Inferior parietal cortex (tissue), 1 donor: ENCODE results near the gene MAP3K13.

ENCODE experiments used
- DNase-seq: peaks from one replicate; pipeline ENCODE4 v3.0.0-alpha.2; 2016; ENCODE audit errors: extremely low spot score

MAP3K13 gene, protein sequence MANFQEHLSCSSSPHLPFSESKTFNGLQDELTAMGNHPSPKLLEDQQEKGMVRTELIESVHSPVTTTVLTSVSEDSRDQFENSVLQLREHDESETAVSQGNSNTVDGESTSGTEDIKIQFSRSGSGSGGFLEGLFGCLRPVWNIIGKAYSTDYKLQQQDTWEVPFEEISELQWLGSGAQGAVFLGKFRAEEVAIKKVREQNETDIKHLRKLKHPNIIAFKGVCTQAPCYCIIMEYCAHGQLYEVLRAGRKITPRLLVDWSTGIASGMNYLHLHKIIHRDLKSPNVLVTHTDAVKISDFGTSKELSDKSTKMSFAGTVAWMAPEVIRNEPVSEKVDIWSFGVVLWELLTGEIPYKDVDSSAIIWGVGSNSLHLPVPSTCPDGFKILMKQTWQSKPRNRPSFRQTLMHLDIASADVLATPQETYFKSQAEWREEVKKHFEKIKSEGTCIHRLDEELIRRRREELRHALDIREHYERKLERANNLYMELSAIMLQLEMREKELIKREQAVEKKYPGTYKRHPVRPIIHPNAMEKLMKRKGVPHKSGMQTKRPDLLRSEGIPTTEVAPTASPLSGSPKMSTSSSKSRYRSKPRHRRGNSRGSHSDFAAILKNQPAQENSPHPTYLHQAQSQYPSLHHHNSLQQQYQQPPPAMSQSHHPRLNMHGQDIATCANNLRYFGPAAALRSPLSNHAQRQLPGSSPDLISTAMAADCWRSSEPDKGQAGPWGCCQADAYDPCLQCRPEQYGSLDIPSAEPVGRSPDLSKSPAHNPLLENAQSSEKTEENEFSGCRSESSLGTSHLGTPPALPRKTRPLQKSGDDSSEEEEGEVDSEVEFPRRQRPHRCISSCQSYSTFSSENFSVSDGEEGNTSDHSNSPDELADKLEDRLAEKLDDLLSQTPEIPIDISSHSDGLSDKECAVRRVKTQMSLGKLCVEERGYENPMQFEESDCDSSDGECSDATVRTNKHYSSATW

DNA sequence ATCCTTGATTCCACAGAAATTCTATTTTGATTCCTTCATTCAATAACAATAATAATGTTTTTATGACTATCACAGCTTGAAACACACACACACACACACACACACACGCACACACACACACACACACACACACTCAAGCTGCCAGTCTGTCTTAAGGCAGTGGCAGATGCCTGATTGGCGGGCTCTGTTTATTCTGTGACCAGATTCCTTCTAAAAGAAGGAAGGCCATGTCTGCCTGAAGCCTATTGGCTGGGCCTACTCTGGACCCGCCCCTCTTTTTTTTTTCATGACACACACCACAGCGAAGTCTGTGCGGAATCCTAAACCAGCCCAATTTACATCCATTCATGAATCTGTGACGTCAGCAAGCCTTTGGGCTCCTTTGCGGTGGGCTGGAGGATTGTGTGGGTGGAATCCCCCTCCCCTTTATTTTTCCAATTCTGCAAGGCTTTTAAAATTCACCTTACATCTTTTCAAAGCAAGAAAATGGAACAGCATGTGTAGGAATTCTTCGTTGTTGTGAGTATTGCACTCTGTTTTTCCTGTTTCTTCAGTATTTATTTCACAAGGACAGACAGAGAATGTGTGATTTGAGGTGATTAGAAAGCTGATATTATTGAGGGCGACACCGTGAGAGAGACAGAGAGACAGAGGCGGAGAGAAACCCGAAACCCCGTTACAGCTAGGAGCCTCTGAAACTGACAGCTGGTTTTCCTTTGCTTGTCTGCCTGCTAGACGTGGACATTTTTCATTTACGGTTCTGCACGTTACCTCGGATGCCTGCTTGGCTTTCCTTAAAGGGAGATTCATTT is at the start of gene MAP3K13:
Gene MAP3K13, plus strand, starts transcription at position 287 of the 812 bp plus-strand sequence. CDS start 65,446 bp downstream, outside the sequence.
- DNase-seq: peak; percentile 89

DNA sequence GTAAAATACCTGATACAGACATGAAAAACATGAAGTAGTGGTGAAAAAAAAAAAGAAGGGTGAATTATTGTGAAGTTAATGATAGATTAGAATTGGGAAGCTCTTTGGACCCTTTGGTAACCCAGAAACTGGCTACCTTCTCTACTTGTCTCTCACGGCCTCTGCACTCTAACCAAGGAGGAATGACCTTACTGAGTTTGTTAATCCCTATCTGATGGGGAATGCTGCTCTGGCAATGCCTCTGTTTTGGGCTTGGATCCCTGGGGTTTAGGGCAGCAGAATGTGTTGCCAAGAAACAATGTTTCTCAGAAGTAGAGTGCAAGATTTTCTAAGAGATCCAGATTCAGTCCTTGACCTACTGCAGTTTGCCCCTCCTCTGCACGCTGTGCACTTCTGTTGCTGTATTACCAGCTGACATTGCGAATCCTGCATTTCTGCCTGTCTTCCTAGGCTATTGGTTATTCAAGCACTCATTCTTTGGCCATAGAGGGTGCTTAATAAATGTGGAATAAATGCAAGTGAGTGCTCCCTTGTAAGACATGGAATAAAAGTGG is 49.2 kb upstream of the MAP3K13 start:
- no peak for DNase-seq

- DNase-seq: no peak
Measured at GRCh38 chr3:185316740-185317412, 46.1 kb upstream of the MAP3K13 start.

GRCh38 chr3:185317674-185318073 is 45.3 kb upstream of the MAP3K13 start:
- no peak for DNase-seq

GRCh38 chr3:185318141-185318540 is 44.8 kb upstream of the MAP3K13 start:
- DNase-seq: no peak

- no peak for DNase-seq
Measured at GRCh38 chr3:185319801-185320200, 43.1 kb upstream of the MAP3K13 start.

DNA sequence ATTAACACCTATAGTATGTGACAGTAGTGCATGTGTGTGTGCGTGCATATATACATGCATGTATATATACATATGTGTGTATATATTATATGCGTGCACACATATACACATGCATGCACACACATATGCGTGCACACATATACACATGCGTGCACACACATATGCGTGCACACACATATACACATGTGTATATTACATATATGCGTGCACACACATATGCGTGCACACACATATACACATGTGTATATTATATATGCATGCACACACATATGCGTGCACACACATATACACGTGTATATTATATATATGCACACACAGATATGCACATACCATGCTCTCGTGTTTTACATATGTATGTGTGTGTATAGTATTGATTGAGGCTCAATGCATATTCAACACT is 42.0 kb upstream of the MAP3K13 start:
- no peak for DNase-seq

GRCh38 chr3:185322101-185322719 is 40.7 kb upstream of the MAP3K13 start:
- no peak for DNase-seq

GRCh38 chr3:185325946-185326791 is 36.8 kb upstream of the MAP3K13 start:
- no peak for DNase-seq

GRCh38 chr3:185327062-185327461 is 35.9 kb upstream of the MAP3K13 start:
- no peak for DNase-seq

GRCh38 chr3:185328324-185329004 is 34.5 kb upstream of the MAP3K13 start:
- no peak for DNase-seq

GRCh38 chr3:185330238-185330637 is 32.7 kb upstream of the MAP3K13 start:
- DNase-seq: no peak

- DNase-seq: no peak
Measured at GRCh38 chr3:185330644-185331043, 32.3 kb upstream of the MAP3K13 start.

DNA sequence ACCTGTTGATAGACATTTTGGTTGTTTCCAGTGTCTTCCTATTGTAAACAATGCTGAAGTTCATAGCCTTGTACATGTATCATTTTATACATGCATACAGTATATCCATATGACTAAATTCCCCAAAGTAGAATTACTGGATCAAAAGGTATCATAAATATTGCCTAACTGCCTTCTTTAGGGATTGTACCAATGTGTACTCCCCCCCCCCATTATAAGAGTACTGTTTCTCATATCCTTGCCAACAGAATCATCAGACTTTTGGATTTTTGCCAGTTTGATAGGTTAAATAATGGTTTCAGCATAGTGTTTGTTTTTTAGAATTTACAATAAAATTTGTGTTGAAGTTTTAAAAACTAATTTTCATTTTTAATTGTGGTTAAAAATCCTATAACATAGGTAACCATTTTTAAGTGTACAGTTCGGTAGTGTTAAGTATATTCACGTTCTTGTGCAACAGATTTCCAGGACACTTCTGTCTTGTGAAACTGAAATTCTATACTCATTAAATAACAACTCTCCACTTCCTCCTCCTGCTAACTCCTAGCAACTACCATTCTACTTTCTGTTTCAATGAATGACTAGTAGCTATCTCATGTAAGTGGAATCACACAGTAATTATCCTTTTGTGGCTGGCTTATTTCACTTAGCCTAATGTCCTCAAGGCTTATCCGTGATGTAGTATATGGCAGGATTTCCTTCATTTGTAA is 30.8 kb upstream of the MAP3K13 start:
- no peak for DNase-seq

- DNase-seq: no peak
Measured at GRCh38 chr3:185335799-185336198, 27.1 kb upstream of the MAP3K13 start.

DNA sequence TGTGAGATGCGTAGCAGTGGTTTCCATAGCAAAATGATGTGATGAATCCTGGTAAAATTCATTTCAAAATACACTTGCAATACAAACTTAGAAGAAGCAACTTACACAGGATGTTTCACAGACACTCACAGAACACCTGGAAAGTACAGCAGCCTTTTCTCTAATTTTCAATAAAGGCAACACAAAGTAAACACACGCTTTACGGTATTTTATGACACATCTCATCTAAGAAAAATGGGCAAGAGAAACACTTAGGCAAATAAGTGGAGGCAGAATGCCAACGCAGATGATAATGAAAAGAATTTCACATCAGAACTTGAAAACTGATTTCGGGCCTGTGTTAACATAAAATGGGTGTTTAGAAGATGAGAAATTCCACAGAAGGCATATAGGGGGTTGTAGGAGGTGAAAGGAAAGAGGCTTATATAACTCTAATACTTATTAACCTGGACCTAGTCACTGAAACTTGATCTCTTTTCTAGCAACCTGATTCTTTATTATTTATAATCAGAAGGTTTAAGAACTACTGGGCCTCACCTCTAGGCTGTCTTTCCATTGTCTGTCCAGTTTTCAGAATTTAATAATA is 25.6 kb upstream of the MAP3K13 start:
- no peak for DNase-seq

GRCh38 chr3:185339945-185340344 is 23.0 kb upstream of the MAP3K13 start:
- no peak for DNase-seq

DNA sequence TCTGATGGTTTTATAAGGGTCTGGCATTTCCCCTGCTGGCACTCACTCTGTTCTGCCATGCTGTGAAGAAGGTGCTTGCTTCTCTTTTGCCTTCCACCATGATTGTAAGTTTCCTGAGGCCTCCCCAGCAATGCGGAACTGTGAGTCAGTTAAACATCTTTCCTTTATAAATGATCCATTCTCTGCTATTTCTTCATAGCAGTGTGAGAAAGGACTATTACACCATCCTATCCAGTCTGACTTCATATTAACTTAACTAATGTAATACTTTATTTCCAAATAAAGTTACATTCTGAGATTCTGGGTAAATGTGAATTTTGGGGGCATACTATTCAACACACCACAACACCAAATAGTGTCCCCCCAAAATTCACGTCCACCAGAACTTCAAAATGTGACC is 22.2 kb upstream of the MAP3K13 start:
- DNase-seq: no peak
